ENCODE results near the gene PLXND1.
"Not testable (repeated sequence)": the region's sequence is repeated elsewhere in the genome, so short reads cannot be mapped to it uniquely, and the experiment has no call there.

PLXND1 gene

DNA sequence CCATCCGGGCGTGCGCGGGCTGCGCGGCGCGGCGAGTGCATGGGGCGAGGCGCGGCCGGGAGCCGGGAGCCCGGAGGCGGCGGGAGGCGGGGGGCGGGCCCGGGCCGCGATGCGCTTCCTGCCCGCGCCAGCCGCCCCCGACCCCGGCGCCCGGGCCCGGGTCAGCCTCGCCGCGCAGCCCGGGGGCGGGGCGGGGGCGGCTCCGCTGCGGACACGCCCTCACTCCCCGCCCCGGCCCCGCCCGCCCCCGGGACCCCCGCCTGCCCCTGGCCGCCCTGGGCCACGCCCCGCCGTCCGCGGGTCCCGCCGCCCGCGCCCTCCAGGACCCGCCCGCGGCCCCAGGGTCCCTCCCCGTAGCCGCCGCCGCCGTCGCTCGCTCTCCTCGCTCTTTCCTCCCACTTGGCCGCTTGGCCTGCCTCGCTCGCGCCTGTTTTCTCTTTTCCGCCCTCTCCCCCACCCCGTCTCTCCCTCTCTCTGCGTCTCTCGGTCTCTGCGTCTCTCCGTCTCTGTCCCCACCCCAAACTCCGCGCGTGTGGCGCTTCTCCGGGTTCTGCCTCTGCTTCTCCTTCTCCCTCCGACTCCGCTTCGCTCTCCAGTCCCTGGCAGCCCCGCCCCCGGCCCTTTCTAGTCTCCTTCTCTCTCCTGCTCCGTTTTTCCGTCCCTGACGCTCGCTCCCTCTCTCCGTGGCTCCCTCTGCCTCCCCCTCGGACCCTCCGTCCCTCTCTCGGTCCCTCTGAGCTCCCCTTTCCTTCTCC, at the start of gene PLXND1:
TSS of gene PLXND1 (minus strand) at position 41 of the 755 bp plus-strand sequence. CDS start at position 4, 37 bp downstream.
- peak; percentile 94 for DNase-seq (ENCODE audit: low spot score)

DNA sequence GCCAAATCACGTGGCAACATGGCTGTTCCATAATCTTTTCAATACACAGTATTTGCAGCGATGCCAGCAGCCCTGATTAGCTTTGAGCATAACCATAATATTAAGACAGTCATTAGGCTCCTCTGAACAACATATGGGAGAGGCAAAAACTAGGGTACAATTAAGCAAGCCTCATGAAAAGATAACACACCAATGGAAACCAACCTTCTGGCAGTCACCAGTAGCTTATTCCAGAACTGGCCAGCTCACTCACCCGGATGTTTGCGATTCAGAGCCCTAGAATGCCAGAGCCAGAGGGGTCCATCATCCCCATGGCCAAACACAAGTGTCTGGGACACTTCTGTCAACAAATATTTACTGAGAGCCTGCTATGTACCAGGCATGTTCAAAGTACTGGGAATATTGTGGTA, 48.8 kb upstream of the PLXND1 start:
- no peak for DNase-seq (ENCODE audit: low spot score)

DNA sequence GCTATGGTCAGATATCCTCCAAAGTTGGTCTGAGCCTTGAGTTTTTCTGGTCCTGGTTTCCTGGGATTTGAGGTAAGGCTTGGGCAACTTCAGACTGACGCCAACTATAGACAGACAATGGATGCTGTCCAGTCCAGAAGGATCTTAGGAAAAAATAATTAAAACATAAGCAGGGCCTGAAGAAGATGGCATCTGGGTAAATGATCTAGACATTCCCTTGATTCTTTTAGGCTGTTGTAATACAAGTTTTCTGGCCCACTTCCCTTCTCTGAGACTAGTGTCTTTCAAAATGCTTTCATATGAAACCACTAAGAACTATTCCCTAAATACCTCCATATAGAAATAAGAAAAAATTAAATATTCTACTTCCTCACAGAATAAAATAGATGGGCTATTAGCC, 47.7 kb upstream of the PLXND1 start:
- DNase-seq (ENCODE audit: low spot score) = no peak

DNA sequence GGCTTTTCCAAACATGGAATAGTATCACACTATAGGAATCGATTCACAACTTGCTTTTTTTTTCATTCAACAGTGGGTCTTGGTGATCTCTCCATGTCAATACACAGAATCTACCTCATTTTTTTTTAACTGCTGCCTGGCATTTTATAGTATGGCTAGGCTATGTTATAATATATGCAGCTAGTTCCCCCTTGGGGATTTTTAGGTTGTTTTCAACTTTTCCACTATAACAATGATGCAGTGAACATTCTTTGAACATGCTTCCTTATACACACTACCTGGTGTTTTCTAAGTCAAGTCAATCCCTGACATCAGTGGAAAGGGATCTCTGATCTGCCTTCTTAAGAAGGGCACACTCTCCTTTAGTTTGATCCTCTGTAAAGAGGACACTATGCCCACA, 46.5 kb upstream of the PLXND1 start:
- no peak for DNase-seq (ENCODE audit: low spot score)

GRCh38 chr3:129651435-129652202, 45.1 kb upstream of the PLXND1 start:
- peak; percentile 39 for DNase-seq (ENCODE audit: low spot score)

GRCh38 chr3:129650256-129650872, 43.9 kb upstream of the PLXND1 start:
- DNase-seq (ENCODE audit: low spot score) = peak; percentile 61

DNA sequence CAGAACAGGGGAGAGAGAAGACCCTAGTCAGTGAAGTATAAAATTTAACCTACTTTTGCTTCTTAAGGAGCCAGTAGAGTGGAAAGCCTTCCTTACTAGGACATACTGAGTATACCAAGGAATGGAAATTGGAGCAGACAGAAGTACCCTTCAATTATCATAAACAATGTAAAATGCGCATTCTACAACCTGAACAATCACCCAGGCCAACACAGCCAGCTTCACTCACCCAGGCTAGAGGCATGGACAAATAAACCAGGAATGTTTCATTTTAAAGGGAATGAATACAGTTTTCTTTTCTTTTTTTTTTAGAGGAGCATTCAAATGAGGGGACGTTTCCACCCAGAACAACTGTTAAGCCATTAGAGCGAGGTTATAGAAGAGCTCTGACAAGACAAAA, 41.9 kb upstream of the PLXND1 start:
- DNase-seq (ENCODE audit: low spot score) = no peak

DNA sequence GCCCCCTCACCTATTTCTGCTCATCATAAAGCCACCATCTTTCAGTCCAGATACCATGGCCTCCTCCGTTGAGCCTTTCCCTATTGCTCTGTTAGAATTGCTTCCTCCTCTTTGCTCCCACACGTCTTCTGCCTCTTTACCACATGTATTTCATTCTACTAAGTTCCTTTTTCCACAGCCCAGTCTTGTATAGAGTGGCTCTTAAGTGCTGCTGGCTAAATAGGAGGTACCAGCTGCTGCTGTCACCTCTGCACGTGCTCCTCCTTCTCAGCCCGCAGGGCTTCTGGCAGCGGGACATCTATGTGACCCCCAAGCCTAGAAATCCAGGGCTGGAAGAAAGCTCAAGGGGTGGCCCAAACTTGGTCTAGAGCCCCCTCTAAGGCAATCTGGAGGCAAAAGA, 38.8 kb upstream of the PLXND1 start:
- no peak for DNase-seq (ENCODE audit: low spot score)

GRCh38 chr3:129644836-129645235, 38.4 kb upstream of the PLXND1 start:
- DNase-seq (ENCODE audit: low spot score) = no peak

GRCh38 chr3:129641567-129642260, 35.2 kb upstream of the PLXND1 start:
- DNase-seq (ENCODE audit: low spot score) = not testable (repeated sequence)

- DNase-seq (ENCODE audit: low spot score) = not testable (repeated sequence)
Measured at GRCh38 chr3:129640985-129641384, 34.5 kb upstream of the PLXND1 start.

DNA sequence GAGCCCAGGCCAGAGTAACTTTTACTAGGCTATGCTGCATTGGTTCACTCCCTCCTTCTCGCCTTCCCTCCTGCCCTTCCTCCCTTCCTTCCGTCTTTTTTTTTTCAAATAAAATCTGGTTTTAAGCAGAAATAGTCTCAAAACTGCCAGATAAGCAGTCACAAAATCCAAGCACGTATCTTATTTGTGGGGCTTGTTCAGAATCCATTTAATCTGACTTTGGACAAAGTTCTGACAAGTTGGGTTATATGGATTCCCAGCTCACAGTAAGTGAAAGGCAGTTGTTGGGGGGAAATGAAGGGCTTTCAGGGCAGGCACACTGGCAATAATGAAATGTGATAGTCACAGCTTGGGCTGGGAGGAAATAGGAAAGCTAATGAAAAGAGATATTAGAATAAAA, 32.0 kb upstream of the PLXND1 start:
- DNase-seq (ENCODE audit: low spot score) = no peak

DNA sequence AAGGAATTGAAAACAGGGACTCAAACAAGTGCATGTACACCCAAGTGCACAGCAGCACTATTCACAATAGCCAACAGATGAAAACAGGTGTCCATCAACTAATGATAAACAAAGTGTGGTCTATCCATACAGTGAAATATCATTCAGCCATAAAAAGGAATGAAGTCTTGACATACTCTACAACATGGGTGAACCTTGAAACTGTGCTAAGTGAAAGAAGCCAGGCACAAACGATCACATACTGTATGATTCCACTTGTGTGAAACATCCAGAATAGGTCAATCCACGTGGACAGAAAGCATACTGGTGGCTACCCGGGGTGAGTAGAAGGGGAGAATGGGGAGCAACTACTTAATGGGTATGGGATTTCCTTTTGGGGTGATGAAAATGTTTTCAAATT, 29.6 kb upstream of the PLXND1 start:
- no peak for DNase-seq (ENCODE audit: low spot score)

DNA sequence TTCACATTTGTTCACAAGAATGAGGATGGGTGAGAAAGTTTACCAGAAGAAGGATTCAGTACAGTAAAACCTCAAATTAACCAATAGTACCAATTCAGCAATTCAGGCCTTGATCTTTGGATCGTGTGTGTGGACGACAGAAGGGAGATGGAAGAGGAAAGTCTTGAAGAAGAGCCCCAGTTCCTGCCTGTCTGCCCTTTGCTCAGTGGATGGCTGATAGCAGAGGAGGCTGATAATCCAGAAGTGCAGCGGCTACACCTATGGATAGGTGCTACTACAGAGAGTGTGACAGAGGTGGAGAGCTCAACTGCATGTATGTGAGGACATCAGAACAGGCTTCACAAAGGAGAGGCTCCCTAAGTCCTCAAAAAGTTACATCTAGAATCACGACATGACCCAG, 29.2 kb upstream of the PLXND1 start:
- no peak for DNase-seq (ENCODE audit: low spot score)

DNA sequence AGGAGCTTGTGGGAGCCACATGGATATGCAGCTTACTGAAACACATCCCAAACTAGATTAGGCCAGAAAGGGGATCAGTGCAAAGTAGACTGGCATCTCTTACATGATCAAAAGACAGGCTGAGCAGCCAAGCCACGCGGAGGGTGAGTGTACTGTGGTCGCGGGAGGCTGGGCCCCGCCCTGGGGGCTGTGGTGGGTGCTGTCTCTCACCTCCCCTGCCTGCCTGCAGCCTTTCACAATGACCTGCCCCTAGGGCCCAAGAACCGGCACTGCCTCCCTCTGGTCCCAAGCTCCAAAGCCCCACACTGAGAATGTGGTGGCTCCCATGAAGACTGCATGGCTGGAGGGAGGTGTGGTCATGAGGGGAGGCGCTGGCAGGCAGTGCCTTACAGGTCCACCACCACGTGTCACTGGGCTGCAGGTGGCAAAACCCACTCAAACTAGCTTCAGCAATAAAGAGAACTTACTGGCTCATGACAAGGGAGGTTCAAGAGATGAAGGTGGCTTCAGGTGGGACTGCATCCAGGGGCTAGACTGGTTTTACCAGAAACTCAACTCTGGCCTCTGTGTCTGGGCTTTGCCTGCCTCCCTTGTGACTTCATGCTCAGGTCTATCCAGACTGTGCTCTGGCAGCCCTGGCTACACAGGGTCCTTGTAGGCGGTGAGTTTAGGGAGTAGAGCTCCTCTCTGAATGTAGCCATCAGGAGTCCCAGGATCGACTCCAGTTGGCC, 27.4 kb upstream of the PLXND1 start:
- DNase-seq (ENCODE audit: low spot score) = no peak

GRCh38 chr3:129632977-129633376, 26.5 kb upstream of the PLXND1 start:
- DNase-seq (ENCODE audit: low spot score) = no peak

DNA sequence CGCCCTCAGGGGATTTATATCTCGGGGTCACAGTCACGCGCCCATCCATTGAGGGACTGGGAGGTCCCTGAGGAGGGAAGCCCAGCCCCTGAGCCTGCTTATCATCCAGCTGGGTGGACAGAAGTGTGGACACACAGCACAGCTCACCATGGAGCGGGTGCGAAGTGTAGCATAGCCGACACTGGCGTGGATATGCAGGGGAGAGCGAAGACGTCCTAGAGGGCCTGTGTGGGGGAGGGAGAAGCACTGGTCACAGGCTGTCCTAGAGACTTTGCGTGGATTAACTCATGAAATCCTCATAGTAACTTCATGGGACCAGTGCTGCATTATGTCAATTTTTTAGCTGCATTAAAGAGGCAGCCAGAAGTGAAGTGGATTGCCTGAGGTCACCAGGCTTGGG, 26.1 kb upstream of the PLXND1 start:
- DNase-seq (ENCODE audit: low spot score) = no peak

DNA sequence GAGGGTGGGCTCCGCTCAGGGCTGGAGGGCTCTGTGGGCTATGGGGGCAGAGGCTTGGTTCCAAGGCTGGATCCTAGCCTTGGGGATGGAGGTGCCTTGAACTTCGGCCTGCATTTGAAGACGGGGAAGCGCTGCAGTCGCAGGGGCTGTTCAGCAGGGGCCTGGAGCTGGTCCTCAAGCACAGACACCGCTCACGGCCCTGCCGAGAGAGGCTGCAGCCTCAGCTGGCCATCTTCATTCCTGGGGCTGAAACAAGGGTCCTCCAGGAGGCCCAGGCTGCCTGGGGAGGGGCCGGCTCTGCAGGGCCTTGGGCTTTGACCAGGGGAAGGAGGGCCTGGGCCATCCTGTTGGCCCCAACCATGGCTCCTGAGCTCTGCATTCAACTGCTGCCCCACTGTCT, 25.6 kb upstream of the PLXND1 start:
- no peak for DNase-seq (ENCODE audit: low spot score)

GRCh38 chr3:129629011-129629410, 22.5 kb upstream of the PLXND1 start:
- DNase-seq (ENCODE audit: low spot score) = no peak

DNA sequence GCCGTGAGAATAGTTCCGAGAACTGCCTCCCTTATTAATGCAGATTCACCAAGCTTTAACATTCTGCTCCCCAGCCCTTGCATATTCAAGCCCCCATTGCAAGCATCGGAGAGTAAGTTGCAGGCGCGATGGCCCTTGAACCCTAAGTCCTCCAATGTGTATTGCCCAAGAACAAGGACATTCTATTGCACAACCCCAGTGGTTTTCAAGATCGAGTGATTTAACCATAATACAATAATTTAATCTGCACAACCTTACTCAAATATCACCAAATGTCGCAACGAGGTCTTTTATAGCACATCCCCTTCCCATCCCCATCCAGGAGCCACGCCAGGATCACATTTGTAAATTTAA, 21.7 kb upstream of the PLXND1 start:
- DNase-seq (ENCODE audit: low spot score) = no peak

DNA sequence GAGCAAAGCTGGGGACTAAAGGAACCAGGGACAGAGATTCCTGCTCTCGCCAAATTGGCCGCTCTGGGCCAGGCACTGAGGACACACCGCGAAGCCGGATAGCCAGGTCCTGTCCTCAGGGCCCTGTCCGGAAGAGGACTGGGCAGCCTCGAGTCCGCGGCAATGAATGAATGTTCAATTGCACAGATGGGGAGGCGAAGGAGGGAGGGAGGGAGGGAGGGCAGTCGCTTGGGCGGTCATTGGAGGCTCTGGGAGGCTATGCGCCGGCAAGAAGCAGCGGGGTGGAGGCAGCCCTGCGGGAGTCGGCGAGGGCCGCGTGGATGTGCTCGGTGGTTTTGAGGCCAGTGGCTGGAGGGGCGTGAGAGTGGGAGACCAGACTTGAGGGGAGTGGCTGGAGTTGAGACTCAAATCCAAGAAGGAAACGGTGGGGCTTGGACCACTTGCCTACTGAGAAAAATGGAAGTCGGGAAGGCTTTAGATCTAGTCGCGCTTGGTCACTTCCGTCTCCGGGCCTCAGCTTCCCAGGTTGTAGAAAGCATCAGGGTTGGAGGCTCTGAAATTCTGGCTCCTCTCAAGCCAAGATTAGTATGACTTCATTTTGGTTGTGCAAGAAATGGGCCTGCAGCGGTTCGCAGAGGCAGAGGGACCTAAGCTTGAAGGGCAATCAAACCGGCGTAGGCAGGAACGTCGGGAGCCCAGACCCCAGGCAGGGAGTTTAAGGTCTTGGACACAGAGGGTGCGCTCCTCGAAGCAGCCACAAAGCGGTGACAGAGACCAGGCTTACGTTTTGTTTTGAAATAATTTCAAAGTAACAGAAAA, 21.1 kb upstream of the PLXND1 start:
- peak; percentile 78 for DNase-seq (ENCODE audit: low spot score)
